Kidney (tissue), 14 donors: ENCODE measurements around the gene COLEC12. TPM values are rescaled to one million over a fixed set of nuclear protein-coding genes. Genes with fewer than 3 reads are reported as not detected.

Source experiments
- DNase-seq, 5 donors: peaks; one replicate each; pipeline ENCODE4 v3.0.0-alpha.2; 2013 to 2020
- FAIRE-seq: peaks from 2 replicates; lab custom pipeline; 2012; peaks lifted over from hg19 to GRCh38; lab: Jason Lieb, UNC
- H3K27ac ChIP-seq, 2 donors: one replicate each; pipeline ENCODE4 v1.7.0; 2013; ENCODE audit warnings: low read depth in 2 of 2, low read length in 2 of 2, inconsistent platforms in 1 of 2
- H3K27me3 ChIP-seq: one replicate; pipeline ENCODE4 v1.7.1; 2013; ENCODE audit warnings: low read length, inconsistent platforms; ENCODE audit not compliant: control insufficient read depth, insufficient read depth
- H3K36me3 ChIP-seq, 3 donors: one replicate each; pipeline versions ENCODE4 v1.7.0 to v1.7.1; 2013; ENCODE audit warnings: low read length in 3 of 3, control low read depth in 1 of 3, inconsistent platforms in 1 of 3; ENCODE audit not compliant: insufficient read depth in 3 of 3, control insufficient read depth in 2 of 3
- H3K4me1 ChIP-seq, 3 donors: one replicate each; pipeline versions ENCODE4 v1.7.0 to v1.7.1; 2013; ENCODE audit warnings: low read length in 3 of 3, inconsistent platforms in 1 of 3, low read depth in 1 of 3; ENCODE audit not compliant: control insufficient read depth in 2 of 3, insufficient read depth in 2 of 3
- H3K4me3 ChIP-seq, 3 donors: one replicate each; pipeline versions ENCODE4 v1.7.0 to v1.8.1; 2013; ENCODE audit warnings: low read length in 3 of 3, control low read depth in 1 of 3, inconsistent platforms in 1 of 3
- H3K9ac ChIP-seq, 3 donors: one replicate each; pipeline versions ENCODE4 v1.7.0 to v1.7.1; 2013; ENCODE audit warnings: low read length in 3 of 3, control low read depth in 1 of 3, inconsistent platforms in 1 of 3
- H3K9me3 ChIP-seq, 3 donors: one replicate each; pipeline versions ENCODE4 v1.7.0 to v1.7.1; 2013; ENCODE audit warnings: low read length in 3 of 3, control low read depth in 1 of 3, inconsistent platforms in 1 of 3; ENCODE audit not compliant: control insufficient read depth in 2 of 3, insufficient read depth in 1 of 3
- CTCF ChIP-seq: IDR thresholded peaks from 3 replicates; pipeline ENCODE4 v1.5.1; 2012; ENCODE audit warnings: mild to moderate bottlenecking, moderate library complexity, borderline replicate concordance; ENCODE audit not compliant: insufficient read depth; ENCODE audit errors: extremely low read depth
- intact Hi-C: fragments of 100-400 bp; cut with DNase I; formaldehyde crosslinking; loops from one replicate; pipeline ENCODE4 v1.11.1; 2022
- polyA plus RNA-seq: library from polyadenylated mRNA; stranded (reverse); fragments of 350-450 nt; fragmentation: Illumina TruSeq; extraction: RNeasy Lipid Tissue Mini Kit (QIAGEN cat#74804); gene quantifications from one replicate; pipeline ENCODE4 v1.2.3, GENCODE V29; 2014; ENCODE audit warnings: low read depth, low replicate concordance; ENCODE audit not compliant: insufficient read depth
- total RNA-seq: library from RNA; stranded (reverse); fragmentation: NEBNext Ultra II Directional; extraction: Animal tissue kit (Norgen Biotek cat#: 25700); gene quantifications from one replicate; pipeline ENCODE4 v1.2.1, GENCODE V29; 2021
- donor health status: control.
- donor health status: control.
- donor health status: control.
- donor health status: control.
- donor health status: control.
- donor health status: DM: yes; HTN: yes; CAD: no.
- donor health status: Normal renal cell carcinoma (clear cell type).

Gene COLEC12
- total and polyA plus RNA-seq, 2 donors from 2014 or later: 1.3 to 7.4 TPM

GRCh38 chr18:335733-336132, 164.8 kb downstream of the COLEC12 start:
- no peak for TF ChIP-seq CTCF

GRCh38 chr18:334575-335132, 165.8 kb downstream of the COLEC12 start:
- intact Hi-C loops: no loop called here
- no peaks in the 10 kb centered on the region for H3K4me1 ChIP-seq
- H3K9me3 ChIP-seq: no peaks in the 10 kb centered on the region
- DNase-seq (peak in 1 of 5 donors; percentile 59), FAIRE-seq (no peak)
- no peak overlapping the region for H3K4me3 ChIP-seq
- H3K27ac ChIP-seq: no peak overlapping the region
- no peak overlapping the region for H3K9ac ChIP-seq
- no peaks in the 10 kb centered on the region for H3K36me3 ChIP-seq
- no peak for TF ChIP-seq CTCF
- no peaks in the 10 kb centered on the region for H3K27me3 ChIP-seq

More at GRCh38 chr18:335733-336132, 164.8 kb downstream of the COLEC12 start:
- intact Hi-C loops: no loop called here
- Histone ChIP-seq H3K27ac (no peak overlapping the region), H3K27me3 (no peaks in the 10 kb centered on the region), H3K9me3 (no peaks in the 10 kb centered on the region), H3K4me1 (no peaks in the 10 kb centered on the region), H3K36me3 (no peaks in the 10 kb centered on the region), H3K9ac (no peak overlapping the region), H3K4me3 (no peak overlapping the region)
- DNase-seq: no peak
- no peak for FAIRE-seq

DNA sequence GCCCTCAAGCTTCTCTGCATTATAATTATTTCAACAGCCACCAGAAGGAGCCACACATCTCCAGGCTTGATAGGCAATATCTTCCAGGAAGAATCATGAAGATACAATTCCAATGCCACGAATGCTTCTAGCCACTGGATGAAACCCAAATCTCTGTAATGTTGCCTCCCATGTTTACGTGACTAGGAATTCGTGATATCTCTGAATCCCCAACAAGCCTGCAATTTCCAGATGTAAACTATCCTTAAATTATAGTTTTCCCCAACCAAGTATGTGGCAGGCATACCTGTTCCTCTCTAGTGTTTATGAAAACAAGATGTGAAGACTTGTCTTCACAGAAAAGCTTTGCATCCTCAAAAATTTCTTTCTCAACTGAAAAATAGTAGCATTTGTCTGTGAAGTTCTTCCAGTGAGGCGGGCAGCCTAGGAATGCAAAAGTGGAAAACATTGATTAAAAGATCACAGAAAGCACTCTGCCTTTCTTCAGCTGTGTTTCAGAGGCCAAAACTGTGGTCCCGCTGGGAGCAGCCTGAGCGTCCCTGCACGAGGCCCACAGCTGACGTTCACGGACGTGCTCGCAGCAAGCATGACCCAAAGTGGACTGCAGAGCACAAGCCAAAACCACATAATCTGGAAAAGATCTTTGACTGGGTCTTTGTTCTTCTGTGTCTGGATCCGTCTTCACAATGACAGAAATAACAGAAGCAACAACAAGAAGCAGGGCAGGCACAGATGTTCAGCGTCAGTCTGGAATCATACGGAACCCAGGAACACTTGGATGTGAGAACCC, 167.6 kb downstream of the COLEC12 start:
- H3K9ac ChIP-seq: no peak overlapping the region

More for the DNA sequence above, 167.6 kb downstream of the COLEC12 start:
- Histone ChIP-seq H3K36me3 (no peaks in the 10 kb centered on the region), H3K27ac (no peak overlapping the region), H3K9me3 (no peaks in the 10 kb centered on the region), H3K4me1 (no peaks in the 10 kb centered on the region), H3K4me3 (no peak overlapping the region), H3K27me3 (no peaks in the 10 kb centered on the region)
- DNase-seq: peak in 3 of 5 donors; percentile 8 to 79 (median 40)
- intact Hi-C loops: no loop called here
- FAIRE-seq: no peak
- TF ChIP-seq CTCF: no peak
